NT2/D1 (cell line): ENCODE results near the gene DNAH17.
"Not testable (repeated sequence)": the region's sequence is repeated elsewhere in the genome, so short reads cannot be mapped to it uniquely, and the experiment has no call there.

ENCODE experiments used
- DNase-seq: peaks from one replicate; pipeline ENCODE4 v3.0.0-alpha.2; 2011; ENCODE audit warnings: low read depth, low spot score
- H3K27me3 ChIP-seq: 2 replicates; pipeline ENCODE4 v1.6.0; 2011; ENCODE audit warnings: mild to moderate bottlenecking; ENCODE audit not compliant: insufficient read length, insufficient read depth
- H3K36me3 ChIP-seq: 2 replicates; pipeline ENCODE4 v1.6.1; 2011; ENCODE audit warnings: mild to moderate bottlenecking, low read length, mixed read lengths; ENCODE audit not compliant: insufficient read depth, insufficient read length
- H3K4me1 ChIP-seq: 2 replicates; pipeline ENCODE4 v1.5.1; 2011; ENCODE audit not compliant: insufficient read depth, insufficient read length
- H3K4me3 ChIP-seq: 2 replicates; pipeline ENCODE4 v1.5.1; 2011; ENCODE audit warnings: low read depth; ENCODE audit not compliant: insufficient read length
- H3K9ac ChIP-seq: 2 replicates; pipeline ENCODE4 v1.6.0; 2011; ENCODE audit warnings: low read depth; ENCODE audit not compliant: insufficient read length
- H3K9me3 ChIP-seq: 2 replicates; pipeline ENCODE4 v1.5.1; 2011; ENCODE audit warnings: mild to moderate bottlenecking, low read length; ENCODE audit not compliant: insufficient read depth
- SUZ12 ChIP-seq: IDR thresholded peaks from 2 replicates; pipeline ENCODE4 v1.6.1; 2011; ENCODE audit not compliant: insufficient read length, insufficient read depth; ENCODE audit errors: extremely low read depth
- YY1 ChIP-seq: IDR thresholded peaks from 2 replicates; pipeline ENCODE4 v1.6.1; 2011; ENCODE audit not compliant: insufficient read length, insufficient read depth
- ZNF274 ChIP-seq: IDR thresholded peaks from 2 replicates; pipeline ENCODE4 v1.6.1; 2011; ENCODE audit warnings: mild to moderate bottlenecking, low read depth, low read length

Gene DNAH17

GRCh38 chr17:78510141-78511075 is 66.8 kb downstream of the DNAH17 start:
- Histone ChIP-seq H3K27me3 (peaks cover 5% of the 10 kb centered on the region), H3K4me1 (peaks cover 5% of the 10 kb centered on the region), H3K36me3 (no peaks in the 10 kb centered on the region), H3K9ac (no peak overlapping the region), H3K4me3 (no peak overlapping the region), H3K9me3 (no peaks in the 10 kb centered on the region)
- TF ChIP-seq ZNF274: no peak
- no peak for TF ChIP-seq YY1
- TF ChIP-seq SUZ12: no peak
- no peak for DNase-seq

- peaks cover 5% of the 10 kb centered on the region for H3K27me3 ChIP-seq
- no peak for DNase-seq
- H3K36me3 ChIP-seq: no peaks in the 10 kb centered on the region
- no peak overlapping the region for H3K9ac ChIP-seq
- no peaks in the 10 kb centered on the region for H3K9me3 ChIP-seq
- H3K4me1 ChIP-seq: peaks cover 5% of the 10 kb centered on the region
- no peak overlapping the region for H3K4me3 ChIP-seq
- no peak for TF ChIP-seq YY1
- TF ChIP-seq SUZ12: no peak
- TF ChIP-seq ZNF274: no peak
Observed at GRCh38 chr17:78507526-78507925, 69.7 kb downstream of the DNAH17 start.

- Histone ChIP-seq H3K4me1 (peaks cover 5% of the 10 kb centered on the region), H3K4me3 (no peak overlapping the region), H3K27me3 (peaks cover 5% of the 10 kb centered on the region), H3K9ac (no peak overlapping the region), H3K36me3 (no peaks in the 10 kb centered on the region), H3K9me3 (no peaks in the 10 kb centered on the region)
- DNase-seq: no peak
- TF ChIP-seq ZNF274 (no peak), YY1 (no peak), SUZ12 (no peak)
Observed at GRCh38 chr17:78506454-78507309, 70.5 kb downstream of the DNAH17 start.

- H3K36me3 ChIP-seq: no peaks in the 10 kb centered on the region
- no peak for DNase-seq
- no peak overlapping the region for H3K4me3 ChIP-seq
- H3K4me1 ChIP-seq: no peaks in the 10 kb centered on the region
- TF ChIP-seq ZNF274: no peak
- TF ChIP-seq SUZ12: no peak
- TF ChIP-seq YY1: no peak
- H3K27me3 ChIP-seq: peaks cover 5% of the 10 kb centered on the region
- no peak overlapping the region for H3K9ac ChIP-seq
- no peaks in the 10 kb centered on the region for H3K9me3 ChIP-seq
Observed at GRCh38 chr17:78504156-78504925, 72.9 kb downstream of the DNAH17 start.

GRCh38 chr17:78503388-78503787 is 73.8 kb downstream of the DNAH17 start:
- H3K4me1 ChIP-seq, H3K27me3 ChIP-seq, H3K9me3 ChIP-seq, H3K36me3 ChIP-seq, H3K9ac ChIP-seq, DNase-seq, H3K4me3 ChIP-seq: not testable (repeated sequence)

GRCh38 chr17:78502611-78503148 is 74.5 kb downstream of the DNAH17 start:
- H3K36me3 ChIP-seq: no peaks in the 10 kb centered on the region
- no peak overlapping the region for H3K4me3 ChIP-seq
- DNase-seq: no peak
- H3K27me3 ChIP-seq: peaks cover 5% of the 10 kb centered on the region
- no peak overlapping the region for H3K9ac ChIP-seq
- peaks cover 4% of the 10 kb centered on the region for H3K4me1 ChIP-seq
- H3K9me3 ChIP-seq: no peaks in the 10 kb centered on the region
- TF ChIP-seq SUZ12: no peak
- no peak for TF ChIP-seq YY1
- TF ChIP-seq ZNF274: no peak
